PC-9 (cell line): Measurements from ENCODE around the gene RASSF3. TPM values are rescaled to one million over a fixed set of nuclear protein-coding genes. Genes with fewer than 3 reads are reported as not detected.
"Not testable (repeated sequence)": the region's sequence is repeated elsewhere in the genome, so short reads cannot be mapped to it uniquely, and the experiment has no call there.

Source experiments
- BruUV-seq: library from RNA; stranded (reverse); fragments of 400-500 nt; replicated peaks from 2 replicates; lab custom pipeline; 2021; lab: Mats Ljungman, UMichigan
- CTCF ChIA-PET: fragments of 300-600 bp; sonication (Branson Sonifier 250); formaldehyde crosslinking; loops from one replicate; lab custom pipeline; 2022; ENCODE audit warnings: antibody characterized with exemption; lab: Charles Lee
- POLR2A ChIA-PET: fragments of 300-600 bp; sonication (Branson Sonifier 250); formaldehyde crosslinking; loops from one replicate; lab custom pipeline; 2022; ENCODE audit warnings: antibody characterized with exemption; ENCODE audit not compliant: unreplicated experiment; lab: Charles Lee
- DNase-seq, 2 experiments: peaks; one replicate each; pipeline versions ENCODE4 v3.0.0 to v3.0.0-alpha.2; 2015 to 2022; ENCODE audit warnings: mixed read lengths in 1 of 2
- H2AFZ ChIP-seq: fragments of 200-600 bp; sonication (generic); 2 replicates; pipeline ENCODE4 v1.8.1; 2017; ENCODE audit warnings: antibody characterized with exemption
- H3F3A ChIP-seq: fragments of 200-600 bp; sonication (generic); 2 replicates; pipeline ENCODE4 v1.8.1; 2017; ENCODE audit warnings: antibody characterized with exemption, mild to moderate bottlenecking, low read depth; ENCODE audit not compliant: insufficient read depth
- H3K27ac ChIP-seq: fragments of 200-600 bp; sonication (generic); 2 replicates; pipeline ENCODE4 v1.6.1; 2016; ENCODE audit warnings: mixed run types
- H3K27me3 ChIP-seq: fragments of 200-600 bp; sonication (generic); 2 replicates; pipeline ENCODE4 v1.6.1; 2016; ENCODE audit warnings: low read depth, mixed run types; ENCODE audit not compliant: insufficient read depth
- H3K36me3 ChIP-seq: fragments of 200-600 bp; sonication (generic); 2 replicates; pipeline ENCODE4 v1.6.1; 2016; ENCODE audit warnings: low read depth, mixed run types
- H3K4me1 ChIP-seq: fragments of 200-600 bp; sonication (generic); replicated peaks from 2 replicates; pipeline ENCODE4 v1.6.1; 2016; ENCODE audit warnings: mixed run types; ENCODE audit not compliant: insufficient read depth
- H3K4me2 ChIP-seq: fragments of 200-600 bp; sonication (generic); 2 replicates; pipeline ENCODE4 v1.6.1; 2017; ENCODE audit warnings: mixed run types
- H3K4me3 ChIP-seq: fragments of 200-600 bp; sonication (generic); 2 replicates; pipeline ENCODE4 v1.6.1; 2016; ENCODE audit warnings: mixed run types
- H3K79me2 ChIP-seq: fragments of 200-600 bp; sonication (generic); 2 replicates; pipeline ENCODE4 v1.6.1; 2017; ENCODE audit warnings: low read depth, mixed run types
- H3K9me2 ChIP-seq: fragments of 200-600 bp; sonication (generic); 2 replicates; pipeline ENCODE4 v1.8.1; 2017; ENCODE audit warnings: mild to moderate bottlenecking; ENCODE audit not compliant: insufficient read depth
- H3K9me3 ChIP-seq: fragments of 200-600 bp; sonication (generic); 2 replicates; pipeline ENCODE4 v1.8.1; 2016; ENCODE audit warnings: low read depth; ENCODE audit not compliant: insufficient read depth
- H4K20me1 ChIP-seq: fragments of 200-600 bp; sonication (generic); 2 replicates; pipeline ENCODE4 v1.8.1; 2017; ENCODE audit not compliant: insufficient read depth
- CTCF ChIP-seq: fragments of 200-600 bp; sonication (generic); conservative IDR thresholded peaks from 2 replicates; pipeline ENCODE4 v1.6.1; 2017; ENCODE audit warnings: mixed run types, antibody characterized with exemption, mild to moderate bottlenecking, moderate library complexity
- EZH2 ChIP-seq: fragments of 200-600 bp; sonication (generic); IDR thresholded peaks from 2 replicates; pipeline ENCODE4 v1.8.0; 2017; ENCODE audit warnings: antibody characterized with exemption, low read depth
- intact Hi-C: fragments of 100-400 bp; cut with micrococcal nuclease; formaldehyde crosslinking; loops from one replicate; pipeline ENCODE4 v1.10.0; 2022; ENCODE audit not compliant: unreplicated experiment
- total RNA-seq: library from RNA; stranded (reverse); gene quantifications from 2 replicates; pipeline ENCODE4 v1.2.3, GENCODE V29; 2021

Gene RASSF3
- total RNA-seq, 1 experiment from 2014 or later: 38.9 TPM

DNA sequence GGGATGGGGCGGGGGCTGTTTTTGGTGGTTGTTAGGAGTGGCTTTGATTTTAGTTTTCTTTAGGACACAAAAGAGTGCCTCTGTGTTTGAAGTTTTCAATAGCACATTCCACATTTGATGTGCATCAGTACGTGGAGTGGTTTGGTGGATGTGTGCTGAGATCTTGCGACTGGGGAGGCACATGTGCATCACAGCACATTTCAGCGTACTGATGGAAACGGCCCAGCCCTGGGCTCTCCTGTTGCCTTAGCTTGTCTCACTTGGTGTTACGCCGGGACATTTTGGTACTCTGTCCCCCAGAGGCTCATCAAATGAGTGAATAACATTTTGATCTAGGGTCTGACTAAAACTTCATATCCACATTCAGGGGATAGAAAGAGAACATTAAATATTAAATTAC is 78.4 kb downstream of the RASSF3 start:
- BruUV-seq: no TSS peak
- intact Hi-C loops: no loop called here

GRCh38 chr12:64690236-64690635 is 79.9 kb downstream of the RASSF3 start:
- H3K36me3 ChIP-seq, H3K27ac ChIP-seq, H3K4me2 ChIP-seq, H3K4me1 ChIP-seq, H3K9me2 ChIP-seq, BruUV-seq, H3K27me3 ChIP-seq, intact Hi-C loops, DNase-seq, H2AFZ ChIP-seq, POLR2A ChIA-PET, H3K4me3 ChIP-seq, H3K9me3 ChIP-seq, H4K20me1 ChIP-seq, H3K79me2 ChIP-seq: not testable (repeated sequence)
- CTCF ChIA-PET: interaction anchor here (0.7 kb wide), 1 partner anchor 200 kb away, joined by 5 read pairs; no protein-coding TSS in a partner anchor
- peaks cover 16% of the 10 kb centered on the region for H3F3A ChIP-seq

More for the DNA sequence above, 78.4 kb downstream of the RASSF3 start:
- H3K9me3 ChIP-seq: no peaks in the 10 kb centered on the region
- peaks cover 6% of the 10 kb centered on the region for H3K79me2 ChIP-seq
- no peak overlapping the region for H3K4me3 ChIP-seq
- peaks cover 10% of the 10 kb centered on the region for H3K4me1 ChIP-seq
- ChIA-PET CTCF (no interaction called here), POLR2A (no interaction called here)
- no peak overlapping the region for H3K27ac ChIP-seq
- peaks cover 14% of the 10 kb centered on the region; the same call in 1 of the 2 replicates for H3K36me3 ChIP-seq
- H3K27me3 ChIP-seq: no peaks in the 10 kb centered on the region
- H4K20me1 ChIP-seq: no peaks in the 10 kb centered on the region
- peaks cover 13% of the 10 kb centered on the region for H3F3A ChIP-seq
- no peak overlapping the region for H2AFZ ChIP-seq
- H3K4me2 ChIP-seq: no peak overlapping the region
- TF ChIP-seq EZH2 (no peak), CTCF (no peak)
- H3K9me2 ChIP-seq: no peaks in the 10 kb centered on the region
- DNase-seq: no peak

DNA sequence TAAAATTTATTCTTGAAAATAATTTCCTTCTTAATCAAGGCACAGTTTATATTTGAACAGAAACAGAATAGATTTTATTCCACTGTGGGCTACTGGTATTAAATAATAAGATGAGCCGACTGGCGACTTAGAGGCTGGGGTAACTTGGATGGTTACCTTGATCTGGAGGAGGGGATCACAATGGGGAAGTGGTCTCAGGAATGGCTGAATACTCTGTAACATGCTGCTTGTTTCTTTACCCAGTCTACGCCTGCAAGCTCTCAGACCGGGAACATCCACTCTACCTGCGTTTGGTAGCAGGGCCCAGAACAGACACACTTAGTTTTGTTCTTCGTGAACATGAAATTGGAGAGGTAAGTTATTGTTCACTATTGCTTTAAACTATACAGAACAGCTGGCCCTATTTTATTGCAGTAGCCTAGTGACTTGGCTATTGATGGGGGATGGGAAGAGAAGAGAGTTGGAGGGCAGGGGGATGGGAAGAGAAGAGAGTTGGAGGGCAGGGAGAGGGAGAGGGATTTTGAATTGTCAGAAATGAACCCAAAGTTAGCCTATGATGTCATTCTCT is 81.0 kb downstream of the RASSF3 start:
- H3K4me3 ChIP-seq: no peak overlapping the region
- H3K9me2 ChIP-seq: no peaks in the 10 kb centered on the region
- no peaks in the 10 kb centered on the region for H3K9me3 ChIP-seq
- BruUV-seq: no TSS peak
- H3K4me2 ChIP-seq: no peak overlapping the region
- DNase-seq: no peak
- TF ChIP-seq CTCF (no peak), EZH2 (no peak)
- H3K27me3 ChIP-seq: no peaks in the 10 kb centered on the region
- peaks cover 16% of the 10 kb centered on the region for H3F3A ChIP-seq
- intact Hi-C loops: no loop called here
- 0 out of 2 replicates have a peak, but pooled peaks cover 7% of the 10 kb centered on the region for H3K36me3 ChIP-seq
- ChIA-PET POLR2A (interaction anchor here (0.7 kb wide), 1 partner anchor 79 kb away, joined by 6 read pairs; no protein-coding TSS in a partner anchor), CTCF (interaction anchor here (0.6 kb wide), 1 partner anchor 141 kb away, joined by 4 read pairs; no protein-coding TSS in a partner anchor)
- no peak overlapping the region for H2AFZ ChIP-seq
- no peaks in the 10 kb centered on the region for H4K20me1 ChIP-seq
- peaks cover 13% of the 10 kb centered on the region for H3K4me1 ChIP-seq
- no peak overlapping the region for H3K27ac ChIP-seq
- H3K79me2 ChIP-seq: no peaks in the 10 kb centered on the region
